ENCODE data around the gene HGFAC.
A peak's percentile ranks its signal among the peaks of the same experiment; 100 is the strongest.

The HGFAC gene

GRCh38 chr4:3492741-3493719 is 51.3 kb downstream of the HGFAC start:
- DNase-seq = peak in 1 of 2 experiments; percentile 24

- no peak for DNase-seq
Observed at GRCh38 chr4:3493720-3494461, 52.1 kb downstream of the HGFAC start.

GRCh38 chr4:3494462-3494871 is 52.7 kb downstream of the HGFAC start:
- no peak for DNase-seq

- no peak for DNase-seq
Observed at GRCh38 chr4:3495204-3495975, 53.6 kb downstream of the HGFAC start.

GRCh38 chr4:3496021-3496420 is 54.3 kb downstream of the HGFAC start:
- no peak for DNase-seq

GRCh38 chr4:3497095-3497494 is 55.3 kb downstream of the HGFAC start:
- DNase-seq = no peak

GRCh38 chr4:3497523-3498389 is 56.0 kb downstream of the HGFAC start:
- DNase-seq = no peak

- no peak for DNase-seq
Observed at GRCh38 chr4:3498407-3498806, 56.6 kb downstream of the HGFAC start.

Measured in NCI-H524 (cell line).